GM21447 (cell line): ENCODE measurements around the gene FGF18.

Experiments
- ATAC-seq: cut with Tn5 transposase; IDR thresholded peaks from one replicate; pipeline ENCODE4 v1.9.1; 2021; ENCODE audit not compliant: unreplicated experiment

FGF18 gene

GRCh38 chr5:171464829-171465228 is 45.4 kb downstream of the FGF18 start:
- ATAC-seq, result no peak

- no peak for ATAC-seq
Observed at GRCh38 chr5:171467107-171467506, 47.7 kb downstream of the FGF18 start.

- ATAC-seq, result no peak
Observed at GRCh38 chr5:171469326-171469725, 49.9 kb downstream of the FGF18 start.

GRCh38 chr5:171470420-171470819 is 51.0 kb downstream of the FGF18 start:
- no peak for ATAC-seq

GRCh38 chr5:171474230-171474813 is 54.9 kb downstream of the FGF18 start:
- no peak for ATAC-seq

- no peak for ATAC-seq
Observed at GRCh38 chr5:171475596-171475995, 56.1 kb downstream of the FGF18 start.

GRCh38 chr5:171476701-171477100 is 57.3 kb downstream of the FGF18 start:
- ATAC-seq, result no peak

GRCh38 chr5:171477101-171477500 is 57.7 kb downstream of the FGF18 start:
- ATAC-seq, result no peak

GRCh38 chr5:171477666-171478065 is 58.2 kb downstream of the FGF18 start:
- no peak for ATAC-seq

GRCh38 chr5:171478946-171479775 is 59.7 kb downstream of the FGF18 start:
- no peak for ATAC-seq

GRCh38 chr5:171479776-171480125 is 60.3 kb downstream of the FGF18 start:
- ATAC-seq, result no peak

- no peak for ATAC-seq
Observed at GRCh38 chr5:171480239-171480638, 60.8 kb downstream of the FGF18 start.

GRCh38 chr5:171481571-171482433 is 62.4 kb downstream of the FGF18 start:
- ATAC-seq, result no peak

GRCh38 chr5:171482434-171482730 is 62.9 kb downstream of the FGF18 start:
- ATAC-seq, result no peak

- ATAC-seq, result no peak
Observed at GRCh38 chr5:171483551-171484135, 64.2 kb downstream of the FGF18 start.

- ATAC-seq, result no peak
Observed at GRCh38 chr5:171484460-171484899, 65.0 kb downstream of the FGF18 start.

- no peak for ATAC-seq
Observed at GRCh38 chr5:171485668-171486067, 66.2 kb downstream of the FGF18 start.

- ATAC-seq, result no peak
Observed at GRCh38 chr5:171486613-171487012, 67.2 kb downstream of the FGF18 start.

GRCh38 chr5:171488876-171489275 is 69.4 kb downstream of the FGF18 start:
- no peak for ATAC-seq

GRCh38 chr5:171492781-171493180 is 73.3 kb downstream of the FGF18 start:
- no peak for ATAC-seq

- ATAC-seq, result no peak
Observed at GRCh38 chr5:171493646-171494393, 74.4 kb downstream of the FGF18 start.
